HCT116 (cell line): ENCODE results near the gene INSYN1. TPM values are rescaled to one million over a fixed set of nuclear protein-coding genes. Genes with fewer than 3 reads are reported as not detected.
"Not testable (repeated sequence)": the region's sequence is repeated elsewhere in the genome, so short reads cannot be mapped to it uniquely, and the experiment has no call there.

ENCODE experiments used
- ATAC-seq: fragments of 200-7000 bp; cut with Tn5 transposase; 2 replicates; pipeline ENCODE4 v1.9.1; 2020; ENCODE audit warnings: mild to moderate bottlenecking, moderate library complexity
- BruUV-seq: library from RNA; stranded (reverse); fragments of 400-500 nt; replicated peaks from 2 replicates; lab custom pipeline; 2021; lab: Mats Ljungman, UMichigan
- CTCF ChIA-PET: fragments of 300-600 bp; sonication (Branson Sonifier 250); formaldehyde crosslinking; loops from one replicate; lab custom pipeline; 2021; ENCODE audit warnings: antibody characterized with exemption; lab: Charles Lee
- POLR2A ChIA-PET: fragments of 300-600, 350-600 bp; sonication (Branson Sonifier 250); formaldehyde crosslinking; loops from one replicate; lab custom pipeline; 2021; ENCODE audit warnings: antibody characterized with exemption; lab: Charles Lee
- RAD21 ChIA-PET, 2 experiments: fragments of 300-600 bp; sonication (Branson Sonifier 250); formaldehyde crosslinking; loops; one replicate each; lab custom pipeline; 2023; ENCODE audit warnings: low total read pairs in 2 of 2; ENCODE audit not compliant: uncharacterized antibody in 2 of 2, unreplicated experiment in 2 of 2, low non-redundant PET in 1 of 2; lab: Charles Lee
- DNase-seq: peaks from one replicate; pipeline ENCODE4 v3.0.0-alpha.2; 2010; ENCODE audit warnings: low read depth, low spot score
- H2AFZ ChIP-seq: fragments of 200-600 bp; shearing (Covaris generic), sonication (generic); 2 replicates; pipeline ENCODE4 v1.6.1; 2017; ENCODE audit warnings: low read depth, mixed run types, mixed read lengths, antibody characterized with exemption, low read length; ENCODE audit not compliant: poor library complexity, severe bottlenecking
- H3K27ac ChIP-seq: 2 replicates; pipeline ENCODE4 v1.5.1; 2012; ENCODE audit warnings: low read depth, low read length
- H3K27me3 ChIP-seq: fragments of 200-600 bp; sonication (generic); 2 replicates; pipeline ENCODE4 v1.6.1; 2016; ENCODE audit warnings: mixed run types, low read length, mixed read lengths; ENCODE audit not compliant: insufficient read depth
- H3K36me3 ChIP-seq, 2 experiments: fragments of 200-500 bp in 1 of 2; fragments of 200-600 bp in 1 of 2; sonication (Bioruptor generic) in 1 of 2; sonication (generic) in 1 of 2; 2 replicates each; pipeline versions ENCODE4 v1.5.1 to v1.6.1; 2014 to 2016; ENCODE audit warnings: low read length in 2 of 2, inconsistent platforms in 1 of 2, mixed read lengths in 1 of 2, mixed run types in 1 of 2; ENCODE audit not compliant: insufficient read depth in 2 of 2, control insufficient read depth in 1 of 2
- H3K4me1 ChIP-seq, 2 experiments: fragments of 200-600 bp in 1 of 2; sonication (generic) in 1 of 2; 2 replicates each; pipeline versions ENCODE4 v1.5.1 to v1.6.1; 2012 to 2017; ENCODE audit warnings: low read length in 2 of 2, inconsistent platforms in 1 of 2, mild to moderate bottlenecking in 1 of 2, mixed read lengths in 1 of 2, mixed run types in 1 of 2, moderate library complexity in 1 of 2; ENCODE audit not compliant: insufficient read depth in 2 of 2, control insufficient read depth in 1 of 2
- H3K4me2 ChIP-seq: fragments of 200-600 bp; sonication (generic); 2 replicates; pipeline ENCODE4 v1.6.1; 2017; ENCODE audit warnings: mixed run types, low read length, mixed read lengths
- H3K4me3 ChIP-seq, 2 experiments: fragments of 200-600 bp in 1 of 2; sonication (generic) in 1 of 2; replicated peaks in 1 of 2; 2 replicates each; pipeline ENCODE4 v1.5.1; 2011 to 2016; ENCODE audit warnings: low read length in 2 of 2, control low read depth in 1 of 2, low read depth in 1 of 2, mild to moderate bottlenecking in 1 of 2, mixed read lengths in 1 of 2, mixed run types in 1 of 2
- H3K79me2 ChIP-seq: fragments of 200-600 bp; sonication (generic); 2 replicates; pipeline ENCODE4 v1.6.1; 2017; ENCODE audit warnings: mild to moderate bottlenecking, mixed run types, low read length, moderate library complexity, mixed read lengths; ENCODE audit not compliant: insufficient read depth
- H3K9ac ChIP-seq: fragments of 200-600 bp; sonication (generic); 2 replicates; pipeline ENCODE4 v1.6.1; 2016; ENCODE audit warnings: low read length, mixed read lengths
- H3K9me2 ChIP-seq: fragments of 200-600 bp; sonication (generic), shearing (Covaris generic); 2 replicates; pipeline ENCODE4 v1.6.1; 2017; ENCODE audit warnings: mixed run types, mild to moderate bottlenecking, moderate library complexity; ENCODE audit not compliant: insufficient read depth
- H3K9me3 ChIP-seq, 2 experiments: fragments of 200-500 bp in 1 of 2; fragments of 200-600 bp in 1 of 2; sonication (Bioruptor generic) in 1 of 2; sonication (generic) in 1 of 2; 2 replicates each; pipeline ENCODE4 v1.6.1; 2014 to 2017; ENCODE audit warnings: low read length in 2 of 2, mixed read lengths in 2 of 2, inconsistent platforms in 1 of 2, low read depth in 1 of 2, mild to moderate bottlenecking in 1 of 2, mixed run types in 1 of 2, moderate library complexity in 1 of 2; ENCODE audit not compliant: control insufficient read depth in 1 of 2, insufficient read depth in 1 of 2
- H4K20me1 ChIP-seq: fragments of 200-600 bp; sonication (generic), shearing (Covaris generic); 2 replicates; pipeline ENCODE4 v1.6.1; 2017; ENCODE audit warnings: mixed run types, mild to moderate bottlenecking, moderate library complexity; ENCODE audit not compliant: insufficient read depth
- CBX3 ChIP-seq: IDR thresholded peaks from 2 replicates; pipeline ENCODE4 v1.6.1; 2012; ENCODE audit warnings: low read depth
- CEBPB ChIP-seq: IDR thresholded peaks from 2 replicates; pipeline ENCODE4 v1.6.1; 2012; ENCODE audit warnings: low read depth
- EGR1 ChIP-seq: IDR thresholded peaks from 2 replicates; pipeline ENCODE4 v1.6.1; 2012; ENCODE audit warnings: low read depth
- ELF1 ChIP-seq: IDR thresholded peaks from 2 replicates; pipeline ENCODE4 v1.6.1; 2012; ENCODE audit warnings: low read depth, borderline replicate concordance
- EZH2 ChIP-seq: fragments of 200-600 bp; sonication (generic); IDR thresholded peaks from 2 replicates; pipeline ENCODE4 v1.6.1; 2017; ENCODE audit warnings: antibody characterized with exemption, mixed run types
- EZH2phosphoT487 ChIP-seq: fragments of 200-600 bp; IDR thresholded peaks from 2 replicates; pipeline ENCODE4 v1.6.1; 2018; ENCODE audit warnings: antibody characterized with exemption, borderline replicate concordance
- JUND ChIP-seq: IDR thresholded peaks from 2 replicates; pipeline ENCODE4 v1.6.1; 2012
- REST ChIP-seq: IDR thresholded peaks from 2 replicates; pipeline ENCODE4 v1.6.1; 2012; ENCODE audit warnings: low read depth
- SRF ChIP-seq: IDR thresholded peaks from 2 replicates; pipeline ENCODE4 v1.6.1; 2012; ENCODE audit warnings: low read depth
- TCF7L2 ChIP-seq: IDR thresholded peaks from 2 replicates; pipeline ENCODE4 v1.7.0; 2011; ENCODE audit warnings: borderline replicate concordance, inconsistent platforms; ENCODE audit not compliant: insufficient read depth, insufficient read length; ENCODE audit errors: extremely low read depth
- ZFX ChIP-seq: fragments of 450-650 bp; IDR thresholded peaks from 2 replicates; pipeline ENCODE4 v1.6.1; 2017
- ZNF274 ChIP-seq: fragments of 200-500 bp; sonication (Bioruptor generic); IDR thresholded peaks from 2 replicates; pipeline ENCODE4 v1.6.1; 2014; ENCODE audit warnings: mild to moderate bottlenecking, low read depth, low read length, inconsistent platforms
- intact Hi-C: fragments of 100-400 bp; cut with micrococcal nuclease; formaldehyde crosslinking; loops from 2 replicates; pipeline ENCODE4 v1.10.0; 2022
- total RNA-seq: library from RNA; stranded (reverse); gene quantifications from one replicate; pipeline ENCODE4 v1.2.1, GENCODE V29; 2021; ENCODE audit not compliant: unreplicated experiment

The INSYN1 gene
- total RNA-seq, 1 experiment from 2014 or later, result 2.0 TPM

DNA sequence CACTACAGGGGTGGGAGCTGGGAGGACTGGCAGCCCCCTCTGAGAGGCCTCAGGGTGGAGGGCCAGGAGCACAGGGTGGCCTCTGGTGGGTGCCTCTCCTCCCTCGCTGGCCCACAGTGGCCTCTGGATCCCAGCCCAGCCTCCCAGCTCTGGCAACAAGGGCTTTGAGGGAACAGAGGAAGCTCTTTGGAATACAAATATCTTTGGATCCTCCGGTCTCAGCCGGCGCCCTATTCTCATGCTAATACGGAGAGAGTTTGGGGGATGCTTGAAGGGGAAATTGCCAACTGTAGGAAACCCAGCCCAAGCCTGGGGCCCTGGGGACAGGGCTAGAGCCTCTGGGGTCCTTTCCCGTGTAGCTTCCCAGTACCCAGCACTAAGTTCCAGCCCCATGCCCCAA lies 33.4 kb upstream of the INSYN1 start:
- no peak overlapping the region for H3K9ac ChIP-seq
- ChIA-PET RAD21 (no interaction called here), POLR2A (no interaction called here), CTCF (no interaction called here)
- no peaks in the 10 kb centered on the region for H3K9me2 ChIP-seq
- no peak for DNase-seq
- no peak for ATAC-seq
- H3K4me1 ChIP-seq, result no peaks in the 10 kb centered on the region; a peak in 1 of 4 replicates
- H3K4me2 ChIP-seq, result no peak overlapping the region
- no peak overlapping the region for H3K27ac ChIP-seq
- no peaks in the 10 kb centered on the region for H3K27me3 ChIP-seq
- intact Hi-C loops, result loop anchor here (10.0 kb wide), 1 partner anchor 222 kb away; no protein-coding TSS in a partner anchor
- H2AFZ ChIP-seq, result no peak overlapping the region
- no peaks in the 10 kb centered on the region for H4K20me1 ChIP-seq
- H3K36me3 ChIP-seq, result no peaks in the 10 kb centered on the region
- H3K79me2 ChIP-seq, result no peaks in the 10 kb centered on the region
- no peak for TF ChIP-seq CEBPB
- no peak for TF ChIP-seq ZFX
- no peak for TF ChIP-seq JUND
- TF ChIP-seq CBX3, result no peak
- no peak for TF ChIP-seq REST
- no peak for TF ChIP-seq EZH2phosphoT487
- no peak for TF ChIP-seq TCF7L2
- no peak for TF ChIP-seq ELF1
- TF ChIP-seq EZH2, result no peak
- TF ChIP-seq SRF, result no peak
- TF ChIP-seq EGR1, result no peak
- TF ChIP-seq ZNF274, result no peak
- H3K4me3 ChIP-seq, result no peak overlapping the region
- BruUV-seq, result no TSS peak
- no peaks in the 10 kb centered on the region for H3K9me3 ChIP-seq

GRCh38 chr15:73785256-73786014 lies 32.3 kb upstream of the INSYN1 start:
- H3K4me2 ChIP-seq, H4K20me1 ChIP-seq, H3K9me3 ChIP-seq, H3K27me3 ChIP-seq, H3K9ac ChIP-seq, H3K4me3 ChIP-seq, BruUV-seq, H3K9me2 ChIP-seq, CTCF ChIA-PET, RAD21 ChIA-PET, POLR2A ChIA-PET, H3K36me3 ChIP-seq, H3K79me2 ChIP-seq, H2AFZ ChIP-seq, H3K27ac ChIP-seq, DNase-seq, ATAC-seq, H3K4me1 ChIP-seq: not testable (repeated sequence)
- intact Hi-C loops, result loop anchor here (10.0 kb wide), 1 partner anchor 221 kb away; no protein-coding TSS in a partner anchor
